KBM-7 (cell line): Measurements from ENCODE around the gene BRD3.

Experiments
- DNase-seq: peaks from one replicate; pipeline ENCODE4 v3.0.0-alpha.2; 2015
- in situ Hi-C: fragments of 300-500 bp; cut with MboI; formaldehyde crosslinking; loops from 2 replicates; pipeline ENCODE4 v1.14.3; 2020; ENCODE audit warnings: low sequenced_read_pairs, low pct_unique_long_range_greater_than_20kb, mixed read lengths

Gene BRD3

GRCh38 chr9:133987946-133988665 lies 79.7 kb downstream of the BRD3 start:
- DNase-seq: no peak
- in situ Hi-C loops: loop anchor here (25.0 kb wide), 1 partner anchor 451 kb away; the partner anchor contains the start of gene ADAMTSL2

- DNase-seq: no peak
- in situ Hi-C loops: loop anchor here (25.0 kb wide), 1 partner anchor 450 kb away; the partner anchor contains the start of gene ADAMTSL2
Measured at GRCh38 chr9:133987446-133987788, 80.4 kb downstream of the BRD3 start.

- in situ Hi-C loops: loop anchor here (25.0 kb wide), 1 partner anchor 450 kb away; the partner anchor contains the start of gene ADAMTSL2
- no peak for DNase-seq
Measured at GRCh38 chr9:133986774-133987445, 80.9 kb downstream of the BRD3 start.

- in situ Hi-C loops: loop anchor here (25.0 kb wide), 1 partner anchor 449 kb away; the partner anchor contains the start of gene ADAMTSL2
- DNase-seq: no peak
Measured at GRCh38 chr9:133986061-133986460, 81.8 kb downstream of the BRD3 start.

DNA sequence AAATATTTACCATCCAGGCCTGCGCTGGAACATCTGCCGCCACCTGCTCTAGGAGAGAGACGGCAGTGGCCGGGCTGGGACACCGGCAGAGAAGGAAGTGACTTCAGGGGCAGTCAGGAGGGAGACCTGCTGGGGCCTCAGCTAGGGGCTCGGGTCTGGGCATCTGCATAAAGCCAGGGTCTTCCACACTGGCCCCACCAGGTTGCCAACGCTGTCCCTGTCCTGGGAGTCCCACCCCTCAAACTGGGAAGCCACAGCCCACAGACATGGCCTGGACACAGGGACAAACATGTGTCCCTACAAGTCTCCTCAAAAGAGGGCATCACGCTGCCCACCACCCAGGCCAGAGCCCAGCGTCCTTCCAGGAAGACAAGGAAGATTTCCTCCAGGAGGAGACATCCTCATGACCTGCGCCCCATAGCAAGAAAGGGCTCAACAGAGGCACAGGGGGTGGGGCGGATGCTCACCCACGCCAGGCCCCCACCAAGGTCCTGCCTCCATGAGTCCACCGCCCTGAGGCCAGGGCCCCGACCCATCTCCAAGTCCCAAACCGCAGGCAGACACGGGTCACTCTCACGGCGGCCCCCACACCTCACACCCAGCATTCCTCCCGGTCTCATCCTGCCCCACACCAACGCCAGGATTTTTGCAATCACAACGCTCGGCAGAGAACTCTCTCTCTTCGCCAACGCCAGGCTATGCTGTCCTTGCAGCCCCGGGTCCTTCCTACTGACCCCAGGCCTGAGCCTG lies 84.7 kb downstream of the BRD3 start:
- DNase-seq: no peak
- in situ Hi-C loops: loop anchor here (25.0 kb wide), 1 partner anchor 446 kb away; the partner anchor contains the start of gene ADAMTSL2

DNA sequence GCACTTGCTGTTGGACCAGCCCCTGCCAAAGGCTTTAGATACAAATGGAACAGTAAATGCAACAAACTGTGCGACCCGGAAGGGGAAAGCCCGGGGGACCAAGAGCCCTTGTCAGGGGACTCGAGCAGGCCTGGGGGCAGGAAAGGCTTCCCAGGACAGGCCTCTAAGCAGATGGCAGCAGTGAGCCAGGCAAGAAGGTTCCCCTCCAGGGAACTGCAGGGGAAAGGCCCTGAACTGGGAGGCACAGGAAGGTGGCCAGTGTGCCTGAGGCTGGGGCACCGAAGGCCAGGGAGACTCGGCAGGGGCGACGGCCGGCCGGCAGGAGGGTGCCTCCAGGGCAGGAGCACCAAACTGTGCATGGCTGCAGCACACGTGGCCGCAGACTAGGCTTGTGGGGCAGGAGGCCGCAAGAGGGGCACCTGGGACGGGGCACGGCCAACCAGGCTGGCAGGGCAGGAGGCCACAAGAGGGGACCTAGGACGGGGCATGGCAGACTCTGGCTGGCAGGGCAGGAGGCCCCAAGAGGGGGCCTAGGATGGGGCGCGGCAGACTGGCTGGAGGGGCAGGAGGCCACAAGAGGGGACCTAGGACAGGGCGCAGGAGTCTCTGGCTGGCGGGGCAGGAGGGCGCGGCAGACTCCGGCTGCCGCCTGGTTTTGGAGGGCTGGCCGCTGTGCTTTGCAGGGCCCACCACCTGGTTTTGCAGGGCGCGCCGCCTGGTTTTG lies 85.7 kb downstream of the BRD3 start:
- in situ Hi-C loops: loop anchor here (25.0 kb wide), 1 partner anchor 445 kb away; the partner anchor contains the start of gene ADAMTSL2

GRCh38 chr9:133981589-133981957 lies 86.3 kb downstream of the BRD3 start:
- DNase-seq: no peak
- in situ Hi-C loops: loop anchor here (25.0 kb wide), 1 partner anchor 444 kb away; the partner anchor contains the start of gene ADAMTSL2

More for the DNA sequence above, 85.7 kb downstream of the BRD3 start:
- no peak for DNase-seq

GRCh38 chr9:133980864-133981588 lies 86.8 kb downstream of the BRD3 start:
- no peak for DNase-seq
- in situ Hi-C loops: loop anchor here (25.0 kb wide), 1 partner anchor 444 kb away; the partner anchor contains the start of gene ADAMTSL2
